HL-60 (cell line): ENCODE results near the gene TMEM250.

ENCODE experiments used
- DNase-seq, 2 experiments: peaks; one replicate each; pipeline ENCODE4 v3.0.0-alpha.2; 2010 to 2020; ENCODE audit warnings: low read depth in 1 of 2, low spot score in 1 of 2
- H3K27ac ChIP-seq: fragments of 250-450 bp; sonication (Bioruptor Pico); replicated peaks from 2 replicates; pipeline ENCODE4 v1.5.1; 2020; ENCODE audit warnings: mild to moderate bottlenecking, moderate library complexity
- H3K27me3 ChIP-seq: fragments of 250-450 bp; sonication (Bioruptor Pico); 2 replicates; pipeline ENCODE4 v1.5.1; 2021; ENCODE audit warnings: mild to moderate bottlenecking, moderate library complexity; ENCODE audit not compliant: insufficient read depth, poor library complexity, severe bottlenecking
- H3K4me3 ChIP-seq: replicated peaks from 2 replicates; pipeline ENCODE4 v1.5.1; 2011; ENCODE audit warnings: mild to moderate bottlenecking, control low read depth, low read length; ENCODE audit not compliant: insufficient read depth
- CTCF ChIP-seq: IDR thresholded peaks from one replicate; pipeline ENCODE4 v1.5.1; 2011; ENCODE audit warnings: low read length, control low read depth, inconsistent platforms; ENCODE audit not compliant: insufficient read depth
- GABPA ChIP-seq: IDR thresholded peaks from 2 replicates; pipeline ENCODE4 v1.6.1; 2012; ENCODE audit warnings: low read depth
- POLR2AphosphoS5 ChIP-seq: IDR thresholded peaks from 2 replicates; pipeline ENCODE4 v1.6.1; 2012; ENCODE audit warnings: low read depth
- SPI1 ChIP-seq: IDR thresholded peaks from 2 replicates; pipeline ENCODE4 v1.6.1; 2012; ENCODE audit warnings: low read depth, mild to moderate bottlenecking, borderline replicate concordance
- TF ChIP-seq, protein P1 (sequence below): IDR thresholded peaks from 2 replicates; pipeline ENCODE4 v1.6.1; 2012; ENCODE audit warnings: low read depth; ENCODE audit not compliant: insufficient replicate concordance

Gene TMEM250

GRCh38 chr9:136078024-136078423 is 40.7 kb downstream of the TMEM250 start:
- Histone ChIP-seq H3K27ac (no peak overlapping the region), H3K4me3 (no peak overlapping the region), H3K27me3 (no peaks in the 10 kb centered on the region)
- TF ChIP-seq POLR2AphosphoS5 (no peak), GABPA (no peak), SPI1 (no peak), CTCF (no peak)
- TF ChIP-seq, protein P1, sequence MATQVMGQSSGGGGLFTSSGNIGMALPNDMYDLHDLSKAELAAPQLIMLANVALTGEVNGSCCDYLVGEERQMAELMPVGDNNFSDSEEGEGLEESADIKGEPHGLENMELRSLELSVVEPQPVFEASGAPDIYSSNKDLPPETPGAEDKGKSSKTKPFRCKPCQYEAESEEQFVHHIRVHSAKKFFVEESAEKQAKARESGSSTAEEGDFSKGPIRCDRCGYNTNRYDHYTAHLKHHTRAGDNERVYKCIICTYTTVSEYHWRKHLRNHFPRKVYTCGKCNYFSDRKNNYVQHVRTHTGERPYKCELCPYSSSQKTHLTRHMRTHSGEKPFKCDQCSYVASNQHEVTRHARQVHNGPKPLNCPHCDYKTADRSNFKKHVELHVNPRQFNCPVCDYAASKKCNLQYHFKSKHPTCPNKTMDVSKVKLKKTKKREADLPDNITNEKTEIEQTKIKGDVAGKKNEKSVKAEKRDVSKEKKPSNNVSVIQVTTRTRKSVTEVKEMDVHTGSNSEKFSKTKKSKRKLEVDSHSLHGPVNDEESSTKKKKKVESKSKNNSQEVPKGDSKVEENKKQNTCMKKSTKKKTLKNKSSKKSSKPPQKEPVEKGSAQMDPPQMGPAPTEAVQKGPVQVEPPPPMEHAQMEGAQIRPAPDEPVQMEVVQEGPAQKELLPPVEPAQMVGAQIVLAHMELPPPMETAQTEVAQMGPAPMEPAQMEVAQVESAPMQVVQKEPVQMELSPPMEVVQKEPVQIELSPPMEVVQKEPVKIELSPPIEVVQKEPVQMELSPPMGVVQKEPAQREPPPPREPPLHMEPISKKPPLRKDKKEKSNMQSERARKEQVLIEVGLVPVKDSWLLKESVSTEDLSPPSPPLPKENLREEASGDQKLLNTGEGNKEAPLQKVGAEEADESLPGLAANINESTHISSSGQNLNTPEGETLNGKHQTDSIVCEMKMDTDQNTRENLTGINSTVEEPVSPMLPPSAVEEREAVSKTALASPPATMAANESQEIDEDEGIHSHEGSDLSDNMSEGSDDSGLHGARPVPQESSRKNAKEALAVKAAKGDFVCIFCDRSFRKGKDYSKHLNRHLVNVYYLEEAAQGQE = no peak
- no peak for DNase-seq

DNA sequence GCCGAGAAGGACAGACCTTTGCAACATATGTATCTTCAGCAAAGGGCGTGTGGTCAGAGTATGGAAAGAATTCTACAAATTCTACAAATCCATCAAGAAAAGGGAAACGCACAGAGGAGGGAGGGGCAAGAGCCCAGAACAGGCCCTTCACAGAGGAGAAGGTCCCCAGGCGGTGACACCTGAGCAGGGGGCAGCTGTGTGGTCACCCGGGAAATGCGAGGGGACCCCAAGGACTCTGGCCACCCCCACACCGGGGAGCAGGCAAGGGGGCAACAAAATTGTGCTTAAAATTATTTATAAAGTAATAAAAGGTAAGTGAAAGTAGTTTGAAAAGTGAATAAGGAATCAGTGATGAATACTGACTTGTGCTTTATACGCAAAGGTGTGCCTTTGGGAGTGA is 41.2 kb downstream of the TMEM250 start:
- peak in 1 of 2 experiments; percentile 41 for DNase-seq
- peak overlapping the region; percentile 75 for H3K27ac ChIP-seq
- no peak overlapping the region for H3K4me3 ChIP-seq
- no peaks in the 10 kb centered on the region for H3K27me3 ChIP-seq
- TF ChIP-seq SPI1 (peak; percentile 34; the same call in 1 of the 2 replicates), CTCF (no peak)

DNA sequence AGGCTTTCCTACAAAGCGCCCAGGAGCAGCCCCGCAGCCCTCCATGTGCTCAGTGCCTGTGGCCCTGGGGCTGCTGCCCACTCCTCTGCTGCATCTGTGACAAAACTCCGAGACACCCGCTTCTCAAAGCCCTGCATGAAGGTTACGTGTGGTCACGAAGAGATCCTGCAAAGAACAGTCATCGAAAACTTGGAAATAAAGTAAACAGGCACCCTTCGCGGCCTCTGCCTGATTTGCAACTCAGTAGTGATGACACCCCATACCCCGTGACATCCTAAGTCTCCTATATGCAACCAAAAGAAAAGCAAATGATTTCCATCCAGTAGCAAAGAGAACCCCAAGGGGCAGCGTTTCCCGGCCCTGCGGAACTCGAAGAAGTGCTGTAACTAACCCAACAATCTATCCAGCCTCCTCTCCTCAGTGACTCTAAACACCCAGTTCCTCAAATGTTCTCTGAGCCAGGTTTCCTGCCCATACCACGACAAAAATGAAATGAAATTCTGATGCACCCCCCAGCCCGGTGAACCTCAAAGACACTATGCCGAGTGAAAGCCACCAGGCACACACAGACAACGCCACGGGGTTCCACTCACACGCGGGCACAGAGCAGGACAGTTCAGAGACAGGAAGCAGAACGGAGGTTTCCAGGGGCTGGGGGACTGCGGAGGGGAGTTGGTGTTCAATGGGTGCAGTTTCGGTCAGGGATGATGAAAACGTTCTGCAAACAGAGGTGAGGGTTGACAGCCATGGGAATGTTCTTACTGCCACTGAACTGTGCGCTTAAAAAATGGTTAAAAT is 42.6 kb downstream of the TMEM250 start:
- Histone ChIP-seq H3K27me3 (no peaks in the 10 kb centered on the region), H3K27ac (peak overlapping the region; percentile 75), H3K4me3 (peak overlapping the region; percentile 15)
- TF ChIP-seq, protein P1 = peak; percentile 12
- TF ChIP-seq GABPA = no peak
- no peak for TF ChIP-seq CTCF
- TF ChIP-seq SPI1 = peak; percentile 97
- TF ChIP-seq POLR2AphosphoS5 = no peak
- peak; percentile 38 to 85 for DNase-seq
